GM18526 (cell line): ENCODE results near the gene TBX21.

ENCODE experiments used
- POLR2A ChIP-seq: IDR thresholded peaks from 3 replicates; pipeline ENCODE4 v1.6.1; 2011; ENCODE audit not compliant: insufficient read length; ENCODE audit errors: extremely low read depth

The TBX21 gene

DNA sequence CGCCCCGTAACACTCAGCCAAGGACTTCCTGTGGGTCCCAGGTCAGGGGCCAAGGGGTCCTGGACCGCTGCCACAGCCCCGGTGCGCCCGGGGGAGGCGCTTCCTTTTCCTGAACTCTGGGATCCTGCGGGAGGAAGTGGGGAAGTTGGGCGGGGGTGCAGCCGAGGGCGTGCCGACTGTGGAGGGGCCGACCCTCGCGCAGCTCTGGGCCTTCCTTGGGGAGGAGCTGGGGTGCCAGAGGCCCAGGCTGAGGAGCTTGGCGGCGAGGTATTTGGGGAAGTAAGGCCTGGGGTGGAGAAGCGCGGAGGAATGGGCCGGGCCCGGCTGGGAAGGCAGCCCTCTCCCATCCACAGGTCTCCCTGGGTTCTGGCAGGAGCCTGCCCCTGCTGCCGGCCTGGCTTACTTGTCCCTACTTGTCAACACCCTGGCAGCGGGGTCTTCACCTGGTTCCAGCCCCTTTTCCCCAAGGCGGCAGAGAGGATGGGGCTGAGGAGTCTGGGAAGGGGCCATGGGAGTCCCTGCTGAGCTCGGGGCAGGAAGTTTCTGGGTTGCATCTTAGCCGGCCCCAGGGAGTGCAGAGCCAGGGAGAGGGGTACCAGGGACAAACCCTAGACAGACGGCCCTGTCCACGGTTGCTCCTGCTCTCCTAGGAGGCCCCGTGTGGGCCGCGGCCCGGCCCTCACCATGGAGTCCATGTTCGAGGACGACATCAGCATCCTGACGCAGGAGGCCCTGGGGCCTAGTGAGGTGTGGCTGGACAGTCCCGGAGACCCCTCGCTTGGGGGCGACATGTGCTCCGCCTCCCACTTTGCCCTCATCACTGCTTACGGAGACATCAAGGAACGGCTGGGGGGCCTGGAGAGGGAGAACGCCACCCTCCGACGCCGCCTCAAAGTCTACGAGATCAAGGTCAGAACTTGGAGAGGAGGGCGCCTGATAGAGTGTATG, 37.3 kb upstream of the TBX21 start:
- no peak for TF ChIP-seq POLR2A

DNA sequence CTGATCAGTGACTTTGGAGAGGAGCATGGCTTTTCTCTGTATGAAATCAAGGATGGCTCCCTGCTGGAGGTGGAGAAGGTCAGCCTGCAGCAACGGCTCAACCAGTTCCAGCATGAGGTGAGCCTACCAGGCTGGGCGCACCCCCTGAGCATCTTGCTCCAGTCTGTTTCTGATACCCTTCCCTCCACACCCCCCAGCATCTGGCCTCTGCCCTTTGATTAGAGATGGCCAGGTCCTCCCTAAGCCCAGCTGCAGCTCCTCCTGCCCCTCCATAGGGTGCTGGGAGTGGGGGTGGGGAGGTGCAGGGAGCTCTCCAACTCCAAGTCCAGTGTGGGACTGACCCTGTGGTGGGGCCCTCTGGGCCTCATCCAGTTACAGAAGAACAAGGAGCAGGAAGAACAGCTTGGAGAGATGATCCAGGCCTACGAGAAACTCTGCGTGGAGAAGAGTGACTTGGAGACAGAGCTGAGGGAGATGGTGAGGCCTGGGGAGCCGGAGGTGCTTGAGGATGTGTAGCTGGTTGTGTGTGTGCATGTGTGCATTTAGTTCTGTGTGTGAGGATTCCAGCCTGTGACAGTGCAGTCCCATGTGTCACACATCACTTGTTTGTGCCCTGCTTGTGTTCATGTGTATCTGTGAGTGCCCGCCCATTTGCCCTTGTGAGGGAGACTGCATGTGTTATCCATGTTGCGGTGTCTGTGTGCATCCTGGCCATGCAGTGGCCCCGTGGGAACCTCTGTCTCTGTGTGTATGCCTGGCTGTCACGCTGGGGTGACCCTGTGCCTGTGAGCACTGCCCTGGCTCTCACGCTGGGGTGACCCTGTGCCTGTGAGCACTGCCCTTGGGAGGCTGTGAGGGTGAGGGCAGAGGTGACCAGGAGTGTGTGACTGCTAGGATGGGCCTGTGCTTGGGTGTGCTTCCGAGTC, 36.1 kb upstream of the TBX21 start:
- TF ChIP-seq POLR2A: no peak

DNA sequence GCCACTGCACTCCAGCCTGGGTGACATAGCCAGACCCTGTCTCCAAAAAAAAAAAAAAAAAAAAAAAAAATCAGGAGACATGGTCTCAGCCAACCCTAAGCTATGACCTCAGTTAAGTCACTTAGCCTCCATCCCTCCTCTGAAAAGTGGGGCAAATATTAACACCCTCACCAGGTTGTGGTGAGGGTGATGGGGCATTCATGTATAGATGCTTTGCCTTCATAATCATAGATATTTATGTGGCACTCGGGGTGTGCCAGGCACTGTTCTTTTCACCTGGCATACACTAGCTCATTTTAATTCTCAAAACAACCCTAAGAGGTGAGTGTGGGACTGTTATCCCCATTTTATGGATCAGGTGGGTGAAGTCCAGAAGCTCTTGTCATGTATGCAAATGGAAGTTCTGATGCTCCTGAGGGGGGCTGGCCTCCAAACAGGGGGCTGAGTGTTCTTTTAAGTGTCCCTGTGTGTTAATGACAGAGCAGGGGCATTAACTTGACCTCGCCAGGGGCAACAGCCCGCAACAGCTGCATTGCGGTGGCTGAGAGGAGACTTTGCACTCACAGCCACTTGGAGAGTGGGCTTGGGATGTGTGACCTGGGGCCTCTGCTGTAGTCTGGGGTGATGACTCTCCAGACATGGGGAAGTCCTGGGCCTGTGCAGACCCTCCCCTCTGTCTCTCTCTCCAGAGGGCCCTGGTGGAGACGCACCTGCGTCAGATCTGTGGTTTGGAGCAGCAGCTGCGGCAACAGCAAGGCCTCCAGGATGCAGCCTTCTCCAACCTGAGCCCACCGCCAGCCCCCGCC, 34.9 kb upstream of the TBX21 start:
- no peak for TF ChIP-seq POLR2A

DNA sequence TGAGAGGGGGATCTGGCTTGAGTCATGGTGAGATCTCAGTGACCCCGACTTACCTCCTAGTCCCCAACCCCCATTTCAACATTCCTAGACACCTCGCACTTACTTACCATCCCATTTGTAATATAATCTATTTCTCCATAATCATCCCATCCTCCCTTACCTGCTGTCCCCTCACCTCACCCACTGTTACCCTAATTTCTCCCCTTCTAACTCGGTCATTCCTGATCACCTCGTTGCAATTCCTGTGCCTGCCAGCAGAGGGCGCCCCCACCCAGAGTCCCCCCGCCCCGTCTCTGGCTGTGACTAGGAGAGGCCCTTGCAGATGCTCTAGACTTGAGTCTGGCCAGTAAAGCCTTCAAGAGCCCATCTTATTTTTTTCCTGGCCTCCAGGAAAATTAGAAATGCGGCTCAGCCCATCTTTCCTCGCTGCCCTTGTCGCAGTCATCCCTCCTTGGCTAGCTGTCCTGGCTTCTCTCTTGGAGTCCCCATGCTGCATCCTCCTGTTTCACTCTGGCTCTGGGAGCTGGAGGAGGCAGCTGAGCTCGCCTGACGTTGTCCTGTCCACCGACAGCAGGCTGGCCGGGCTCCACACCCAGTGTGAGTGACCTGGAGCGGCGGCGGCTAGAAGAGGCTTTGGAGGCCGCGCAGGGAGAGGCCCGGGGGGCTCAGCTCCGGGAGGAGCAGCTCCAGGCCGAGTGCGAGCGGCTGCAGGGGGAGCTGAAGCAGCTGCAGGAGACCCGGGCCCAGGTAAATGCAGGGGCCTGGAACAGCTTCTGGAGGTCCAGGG, 34.1 kb upstream of the TBX21 start:
- TF ChIP-seq POLR2A: no peak

DNA sequence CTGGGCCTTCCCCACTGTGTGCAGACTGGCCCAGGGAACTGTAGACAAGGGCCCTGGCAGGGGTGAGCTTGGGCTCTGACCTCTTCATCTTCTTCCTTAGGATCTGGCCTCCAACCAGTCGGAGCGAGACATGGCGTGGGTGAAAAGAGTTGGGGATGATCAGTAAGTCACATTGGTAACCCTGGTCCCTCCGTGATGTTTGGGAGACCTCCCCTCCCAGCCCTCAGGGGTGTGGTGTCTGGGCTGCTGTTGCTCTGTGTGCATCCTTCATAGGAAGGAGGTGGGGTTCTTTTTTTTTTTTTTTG, 33.5 kb upstream of the TBX21 start:
- TF ChIP-seq POLR2A: no peak

DNA sequence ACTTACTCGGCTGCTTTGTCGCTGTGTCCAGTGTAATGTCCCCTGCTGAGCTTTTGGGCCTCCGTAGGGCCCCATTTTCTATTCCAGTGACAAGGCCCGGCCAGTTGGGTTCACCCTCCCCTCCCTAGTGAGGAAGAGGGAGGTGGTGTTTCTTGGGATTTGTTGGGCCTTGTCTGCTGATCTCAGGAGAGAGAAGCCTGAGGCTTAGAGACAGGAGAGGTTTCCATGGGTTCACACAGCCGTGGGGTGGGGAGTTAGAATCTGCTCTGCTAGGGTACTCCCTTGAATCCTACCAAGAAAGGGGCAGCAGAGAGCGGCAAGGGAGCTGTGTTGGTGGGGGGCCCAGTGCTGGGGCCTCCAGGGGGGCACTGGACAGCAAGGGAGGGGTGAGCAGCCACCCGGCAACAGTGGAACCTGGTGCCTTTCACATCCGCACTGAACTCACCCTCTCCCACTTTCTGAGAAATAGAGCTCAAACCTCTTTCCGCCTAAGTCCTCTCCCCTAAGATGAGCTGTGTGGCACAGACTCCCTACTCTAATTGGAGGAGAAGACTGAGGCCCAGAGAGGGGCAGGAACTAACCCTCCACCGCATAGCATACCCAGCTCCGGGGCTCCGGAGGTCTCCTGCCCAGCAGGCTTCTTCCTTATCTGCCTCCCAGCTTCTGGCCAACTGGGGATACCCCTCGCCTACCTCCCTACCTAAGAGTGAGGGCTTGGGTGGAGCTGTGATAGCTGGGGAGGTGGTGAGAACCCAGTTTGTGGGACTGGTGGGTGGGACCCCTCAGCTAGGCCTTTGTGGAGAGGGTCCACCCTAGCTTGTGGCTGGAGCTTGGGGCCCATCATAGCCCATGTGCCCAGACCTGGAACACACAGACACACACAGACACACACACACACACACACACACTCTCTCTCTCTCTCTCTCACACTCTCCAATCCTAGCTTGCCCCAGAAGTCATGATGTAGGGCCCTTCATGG, 32.3 kb upstream of the TBX21 start:
- TF ChIP-seq POLR2A: no peak

DNA sequence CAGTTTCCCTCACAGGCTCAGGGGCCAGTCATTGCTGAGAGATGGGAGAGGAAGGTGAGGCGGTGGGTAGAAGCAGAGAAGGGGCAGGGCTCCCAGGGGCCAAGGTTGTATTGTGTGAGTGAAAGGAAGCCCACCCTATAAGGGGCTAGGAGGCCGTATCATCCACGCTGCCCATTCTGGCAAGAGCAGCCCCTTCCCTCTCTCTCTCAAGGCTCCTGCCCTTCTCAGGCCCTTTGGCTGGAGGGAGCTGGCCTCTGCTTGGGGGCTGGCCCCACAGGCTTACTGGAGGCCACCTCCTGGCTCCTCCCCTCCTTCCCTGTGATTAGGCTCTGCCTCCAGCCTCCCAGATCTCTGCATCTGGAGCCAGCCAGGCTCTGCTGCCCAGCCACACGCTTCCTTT, 31.4 kb upstream of the TBX21 start:
- no peak for TF ChIP-seq POLR2A

DNA sequence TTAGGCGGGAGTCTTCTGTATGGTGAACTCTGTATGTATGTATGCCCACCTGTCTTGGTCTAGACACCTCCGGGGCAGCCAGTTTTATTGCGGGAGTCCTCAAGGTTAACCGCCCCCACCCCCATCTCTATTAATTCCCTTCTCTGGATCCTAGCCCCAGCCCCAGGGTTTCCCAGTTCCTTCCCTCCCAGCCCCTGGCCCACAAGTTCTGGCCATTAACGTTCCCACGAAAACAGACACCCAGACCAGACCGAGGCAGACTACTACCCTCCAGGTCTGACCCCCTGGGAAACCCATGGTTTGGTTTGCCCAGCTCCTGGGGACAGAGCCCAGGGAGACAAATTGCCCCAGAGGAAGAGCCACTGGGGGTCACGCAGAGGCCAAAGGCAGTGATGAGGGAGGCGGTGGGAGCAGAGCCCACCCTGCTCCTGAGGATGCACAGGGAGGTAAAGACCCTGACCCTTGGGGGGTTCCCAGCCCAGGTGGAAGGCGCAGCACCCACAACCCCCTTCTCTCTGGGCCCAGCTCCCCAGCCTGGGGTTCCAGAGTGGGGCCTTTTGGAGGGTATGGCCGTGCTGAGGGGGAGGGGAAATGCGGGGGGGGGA, 30.5 kb upstream of the TBX21 start:
- TF ChIP-seq POLR2A: no peak

DNA sequence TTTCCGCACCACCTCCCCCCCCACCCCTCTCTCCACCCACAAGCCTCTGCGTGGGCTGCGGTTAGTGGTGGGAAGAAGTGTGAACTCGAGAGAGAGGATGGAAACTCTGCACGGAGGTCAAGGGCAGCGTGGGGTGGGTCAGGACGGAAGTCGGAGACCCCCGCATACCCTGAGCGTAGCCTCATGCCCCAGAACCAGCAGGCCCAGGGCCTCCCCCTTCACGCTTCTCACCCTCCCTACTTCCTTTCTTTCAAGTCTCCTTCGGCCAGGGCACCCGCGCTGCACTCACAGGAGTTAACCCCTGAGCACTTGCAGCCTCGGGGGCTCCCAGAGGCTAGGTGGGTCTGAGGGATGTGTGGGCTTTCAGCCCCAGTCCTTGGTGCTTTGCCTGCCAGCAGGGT, 29.8 kb upstream of the TBX21 start:
- no peak for TF ChIP-seq POLR2A

DNA sequence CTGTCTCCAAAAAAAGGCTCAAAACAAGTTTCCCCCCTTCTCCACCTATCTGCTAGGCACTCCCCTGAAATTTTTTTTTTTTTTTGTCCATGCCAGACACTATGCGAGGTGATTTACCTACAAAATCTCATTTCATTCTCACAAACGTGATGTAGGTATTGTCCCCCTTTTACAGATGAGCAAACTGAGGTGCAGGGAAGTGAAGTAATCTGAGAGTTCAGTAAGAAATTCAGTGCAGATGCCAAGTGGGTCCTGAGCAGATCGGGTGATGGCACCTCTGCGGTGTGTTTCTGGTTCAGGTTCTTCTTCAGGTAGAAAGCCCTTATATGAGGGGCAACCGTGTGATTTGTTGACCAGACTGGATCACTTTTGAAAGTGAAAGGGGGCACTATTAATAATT, 29.4 kb upstream of the TBX21 start:
- no peak for TF ChIP-seq POLR2A

DNA sequence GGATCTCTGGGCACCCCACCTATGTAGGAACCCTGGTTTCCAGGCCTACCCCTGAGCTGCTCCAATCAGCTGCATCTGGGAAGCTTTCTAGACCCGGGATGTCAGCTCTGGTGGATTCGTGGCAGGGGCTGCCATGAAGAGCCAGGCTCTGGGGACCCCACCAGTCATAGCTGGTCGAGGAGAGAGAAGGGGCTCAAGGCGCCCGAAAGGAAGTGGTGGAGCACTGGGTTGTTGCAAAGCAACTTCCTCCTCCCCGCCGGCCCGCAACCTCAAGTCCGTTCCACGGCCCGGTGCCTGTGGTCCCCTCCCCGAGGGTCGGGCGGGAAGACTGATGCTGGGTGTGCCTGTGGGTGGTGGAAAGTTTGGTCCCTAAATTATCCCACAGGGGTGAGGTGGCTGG, 28.9 kb upstream of the TBX21 start:
- no peak for TF ChIP-seq POLR2A

DNA sequence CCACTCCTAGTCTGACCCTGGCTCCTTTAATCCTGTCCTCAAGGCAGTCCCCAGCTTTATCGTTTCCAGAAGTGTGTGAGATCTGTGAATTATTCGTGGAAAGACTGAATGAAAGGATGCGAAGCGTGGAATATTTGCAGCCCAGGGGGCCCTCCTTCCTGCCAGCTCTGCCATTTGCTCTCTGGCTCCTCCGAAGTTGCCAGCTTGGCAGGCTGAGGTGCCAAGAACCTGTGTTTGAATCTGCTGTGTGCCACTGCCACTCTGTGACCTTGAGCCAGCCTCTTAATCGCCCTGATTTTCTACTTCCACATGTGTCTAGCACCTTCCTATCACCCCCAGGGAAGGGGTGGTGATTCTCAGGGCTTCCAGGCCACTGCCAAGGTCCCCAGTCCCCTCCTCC, 28.3 kb upstream of the TBX21 start:
- no peak for TF ChIP-seq POLR2A

DNA sequence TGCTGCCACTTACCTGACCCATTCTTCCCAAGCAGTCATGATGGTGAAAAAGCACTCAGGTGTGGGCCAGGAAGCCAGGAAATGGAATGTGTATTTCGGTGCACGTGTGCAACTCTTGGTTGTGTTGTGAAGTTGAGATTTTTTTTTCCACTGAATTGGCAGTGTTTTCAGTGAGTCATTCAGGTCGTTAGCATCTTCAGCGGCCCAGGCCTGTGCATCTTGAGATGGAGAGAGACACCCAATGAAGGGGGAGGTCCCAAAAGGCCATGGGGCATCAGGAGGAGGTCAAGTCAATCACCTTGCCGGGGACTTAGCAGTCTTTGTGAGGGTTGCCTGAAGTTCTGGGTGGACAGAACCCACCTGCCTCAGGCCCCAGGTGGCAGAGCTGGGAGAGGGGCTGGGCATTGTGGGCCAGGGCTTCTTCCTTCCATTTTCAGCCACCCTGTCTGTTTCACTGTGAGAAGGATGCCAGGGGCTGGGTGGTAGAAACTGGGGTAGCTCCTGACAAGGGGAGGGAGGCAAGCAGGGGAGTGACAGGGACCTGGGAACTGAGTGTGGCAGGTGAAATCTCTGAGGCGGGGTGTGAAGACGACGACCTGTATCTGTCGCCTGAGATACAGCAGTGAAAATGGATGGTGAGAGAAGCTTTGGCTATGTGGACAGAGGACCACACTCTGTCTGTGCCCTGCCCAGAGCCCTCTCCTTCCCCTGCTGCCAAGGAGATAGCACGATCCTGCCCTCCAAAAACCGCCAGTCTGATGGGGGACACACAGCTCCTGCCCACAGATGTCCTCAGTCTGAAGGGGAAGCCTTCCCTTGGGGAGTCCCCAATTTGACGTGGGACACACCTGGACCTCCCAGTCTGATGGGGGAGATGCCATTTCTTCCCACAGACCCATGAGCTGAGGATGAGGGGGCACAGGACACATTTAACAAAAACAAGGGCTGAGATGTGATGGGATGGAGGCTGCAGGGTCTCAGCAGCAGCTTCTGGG, 27.2 kb upstream of the TBX21 start:
- TF ChIP-seq POLR2A: no peak
